Right kidney (tissue), 1 donor: ENCODE results near the gene AUP1.

Experiments used
- DNase-seq: peaks from one replicate; pipeline ENCODE4 v3.0.0-alpha.2; 2016

Gene AUP1

DNA sequence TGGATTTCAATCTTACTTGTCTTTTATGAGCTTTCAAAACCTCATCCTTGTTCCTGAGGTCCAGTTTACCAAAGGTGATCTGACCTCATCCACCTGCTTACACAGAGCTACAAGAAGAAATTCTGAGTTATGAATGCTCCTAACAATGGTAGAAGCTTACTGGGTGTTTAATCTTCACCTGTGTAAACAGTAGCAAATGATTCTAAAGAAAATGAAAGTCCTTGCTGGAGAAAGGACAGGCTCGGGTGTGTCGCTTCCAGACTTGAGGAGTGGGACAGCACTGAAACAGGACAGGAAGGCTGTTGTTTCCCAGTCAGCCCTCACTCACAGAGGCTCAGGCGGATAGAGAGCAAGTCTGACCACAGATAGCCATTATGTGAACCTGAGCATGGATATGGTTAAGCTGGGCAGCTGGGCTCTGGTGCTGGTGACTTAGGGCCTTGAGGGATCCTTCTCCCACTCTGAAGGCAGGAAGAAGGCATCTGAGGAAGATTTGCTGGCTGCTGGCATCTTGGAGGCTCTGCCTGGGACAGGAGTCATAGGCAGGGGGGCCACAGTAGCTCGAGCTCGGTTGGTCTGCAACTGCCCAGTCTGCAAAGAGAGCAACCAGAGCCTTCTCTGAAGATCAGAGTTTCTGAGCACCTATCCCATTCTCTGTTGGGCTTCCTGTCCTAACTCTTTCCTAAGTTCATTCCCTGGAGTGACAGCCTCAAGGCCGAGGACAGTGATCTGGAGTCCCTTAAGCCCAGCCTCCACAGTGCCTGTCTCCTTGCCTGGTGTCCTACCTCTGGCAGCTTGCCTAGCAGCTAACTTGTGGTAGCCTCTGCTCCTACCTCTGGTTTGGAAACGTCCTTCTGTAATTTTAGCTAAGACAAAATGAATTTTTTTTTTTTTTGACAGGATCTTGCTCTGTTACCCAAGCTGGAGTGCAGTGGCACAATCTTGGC, 29.1 kb upstream of the AUP1 start:
- DNase-seq: no peak

DNA sequence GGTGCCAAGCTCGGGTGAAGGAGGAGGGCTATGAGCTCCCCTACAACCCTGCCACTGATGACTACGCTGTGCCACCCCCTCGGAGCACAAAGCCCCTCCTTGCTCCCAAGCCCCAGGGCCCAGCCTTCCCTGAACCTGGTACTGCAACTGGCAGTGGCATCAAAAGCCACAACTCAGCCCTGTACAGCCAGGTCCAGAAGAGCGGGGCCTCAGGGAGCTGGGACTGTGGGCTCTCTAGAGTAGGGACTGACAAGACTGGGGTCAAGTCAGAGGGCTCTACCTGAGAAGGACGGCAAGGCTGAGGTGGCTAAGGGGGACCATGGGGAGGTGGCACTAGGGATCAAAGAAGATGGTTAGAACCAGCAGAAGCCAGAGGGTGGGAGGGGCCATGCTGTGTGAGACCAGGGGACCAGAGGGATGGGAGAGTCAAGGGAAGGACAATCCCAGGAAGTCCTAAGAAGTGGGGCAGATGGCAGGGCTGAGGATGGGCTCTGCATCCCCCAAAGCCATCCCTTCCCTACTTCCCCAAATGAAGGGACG, 27.4 kb upstream of the AUP1 start:
- DNase-seq: no peak

DNA sequence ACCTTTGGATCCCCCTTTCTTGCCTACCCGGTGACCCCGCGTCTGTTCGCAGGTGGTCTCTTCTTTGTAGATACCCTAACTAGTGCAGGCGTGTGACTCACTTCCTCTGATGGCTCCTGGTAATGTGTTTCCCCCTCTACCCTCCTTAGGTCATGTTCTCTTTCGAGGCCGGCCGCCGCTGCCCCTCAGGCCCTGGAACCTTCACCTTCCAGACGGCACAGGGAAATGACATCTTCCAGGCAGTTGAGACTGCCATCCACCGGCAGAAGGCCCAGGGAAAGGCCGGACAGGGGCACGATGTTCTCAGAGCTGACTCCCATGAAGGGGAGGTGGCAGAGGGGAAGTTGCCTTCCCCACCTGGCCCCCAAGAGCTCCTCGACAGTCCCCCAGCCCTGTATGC, 26.7 kb upstream of the AUP1 start:
- no peak for DNase-seq

DNA sequence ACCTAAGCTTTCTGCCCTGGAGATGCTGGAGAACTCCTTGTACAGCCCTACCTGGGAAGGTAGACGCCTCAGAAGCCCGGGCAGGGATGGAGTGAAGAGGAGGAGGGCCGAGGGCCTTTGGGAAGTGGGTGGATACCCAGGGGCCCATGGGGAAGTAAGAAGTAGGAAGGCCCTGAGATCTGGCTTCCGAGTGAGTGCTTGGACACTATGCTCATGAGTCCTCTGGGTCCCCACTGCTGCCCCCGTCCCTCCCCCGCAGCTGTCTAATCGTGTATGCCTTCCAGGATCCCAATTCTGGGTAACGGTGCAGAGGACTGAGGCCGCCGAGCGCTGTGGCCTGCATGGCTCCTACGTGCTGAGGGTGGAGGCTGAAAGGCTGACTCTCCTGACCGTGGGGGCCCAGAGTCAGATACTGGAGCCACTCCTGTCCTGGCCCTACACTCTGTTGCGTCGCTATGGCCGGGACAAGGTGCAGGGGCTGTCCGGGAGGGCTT, 26.2 kb upstream of the AUP1 start:
- no peak for DNase-seq

GRCh38 chr2:74554820-74555531, 25.5 kb upstream of the AUP1 start:
- peak; percentile 90 for DNase-seq

DNA sequence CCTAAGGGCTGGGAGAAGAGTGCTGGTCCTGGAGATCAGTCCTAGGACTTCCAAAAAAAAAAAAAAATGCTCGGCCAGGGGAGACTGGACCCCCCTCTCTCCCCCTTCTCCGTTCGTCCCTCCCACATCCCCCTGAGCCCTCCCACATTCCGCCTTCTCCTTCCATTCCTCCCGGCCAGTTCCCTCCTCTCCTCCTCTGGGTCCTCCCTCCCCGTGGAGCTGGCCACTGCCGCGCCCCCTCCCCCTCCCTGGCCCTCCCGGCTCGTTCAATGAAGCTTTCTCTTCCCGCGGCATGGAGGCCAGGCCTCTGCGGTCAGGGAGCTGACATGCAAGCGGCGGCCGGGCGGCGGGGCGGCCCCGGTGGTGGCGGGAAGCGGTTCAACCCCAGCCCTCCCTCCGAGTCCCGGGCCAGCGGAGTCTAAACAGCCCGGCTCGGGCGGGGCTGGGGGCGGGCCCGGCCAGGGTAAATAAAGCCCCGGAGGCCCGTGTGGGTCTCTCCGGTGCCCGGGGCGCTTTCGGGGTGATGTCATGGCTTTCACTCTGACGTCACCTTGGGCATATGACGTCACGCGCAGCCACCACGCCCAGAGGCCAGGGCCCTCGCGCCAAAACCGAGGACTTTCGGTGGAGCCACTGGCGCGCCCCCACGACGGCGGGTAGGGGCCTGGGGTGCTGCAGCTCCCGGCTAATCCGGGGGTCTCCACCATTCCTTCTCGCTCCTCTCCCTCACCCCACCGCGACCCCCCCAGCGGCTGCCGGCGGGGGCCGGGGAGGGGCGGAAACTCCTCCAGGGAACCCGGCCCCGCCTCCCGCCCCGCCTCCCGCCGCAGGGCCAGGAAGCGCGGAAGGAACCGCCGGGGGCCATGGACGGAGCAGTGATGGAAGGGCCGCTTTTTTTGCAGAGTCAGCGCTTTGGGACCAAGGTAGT, 24.6 kb upstream of the AUP1 start, which contains the start of the genes DOK1 and LOXL3:
Gene DOK1 (plus strand): TSS at position 829 of the 928 bp plus-strand sequence. CDS start 35 bp downstream, at position 864.
Gene LOXL3 (minus strand): TSS at position 51 of the 928 bp plus-strand sequence. CDS start 1,308 bp downstream, outside the sequence.
- peak; percentile 94 for DNase-seq

DNA sequence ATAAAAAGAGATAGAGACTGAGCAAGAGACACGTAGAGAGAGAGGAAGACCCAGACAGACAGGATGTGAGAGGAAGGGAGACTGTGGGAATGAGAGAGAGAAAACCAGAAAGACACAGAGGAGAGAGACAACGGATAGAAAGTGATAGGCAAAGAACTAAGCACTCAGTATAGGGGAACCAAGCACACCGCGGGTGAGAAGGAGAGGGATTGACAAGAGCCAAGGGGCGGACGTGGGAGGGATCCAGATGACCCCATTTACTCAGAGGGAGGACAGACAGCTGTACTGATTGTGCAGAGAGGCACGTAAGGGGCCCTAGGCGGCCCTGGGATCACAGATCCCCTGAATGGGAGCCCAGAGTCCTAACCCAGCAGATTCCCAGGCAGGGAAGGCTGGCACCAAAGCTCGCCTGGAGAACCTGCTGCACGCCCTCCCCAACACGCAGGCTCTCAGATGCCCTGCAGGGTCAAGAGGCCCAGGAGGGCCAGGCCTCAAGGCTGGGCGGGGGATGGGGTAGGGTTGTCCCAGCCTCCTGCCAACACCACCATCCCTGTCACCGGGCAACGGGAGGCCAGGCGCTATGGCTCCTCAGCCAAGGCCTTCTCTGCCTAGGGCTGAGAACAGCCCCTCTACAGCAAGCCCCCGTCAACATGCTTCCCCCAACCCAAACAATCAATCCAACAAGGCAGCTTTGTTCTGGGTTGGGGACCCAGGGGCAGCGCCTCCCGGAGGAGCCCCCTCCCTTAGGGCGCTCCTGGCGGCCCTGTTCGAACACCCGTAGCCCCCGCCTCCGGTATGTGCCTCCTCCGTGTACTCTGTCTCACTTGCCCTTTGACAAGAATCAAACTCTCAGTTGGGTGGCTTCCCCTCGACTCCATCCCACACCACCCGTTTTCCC, 23.7 kb upstream of the AUP1 start:
- peak; percentile 69 for DNase-seq

- no peak for DNase-seq
Observed at GRCh38 chr2:74551942-74552913, 22.7 kb upstream of the AUP1 start.

DNA sequence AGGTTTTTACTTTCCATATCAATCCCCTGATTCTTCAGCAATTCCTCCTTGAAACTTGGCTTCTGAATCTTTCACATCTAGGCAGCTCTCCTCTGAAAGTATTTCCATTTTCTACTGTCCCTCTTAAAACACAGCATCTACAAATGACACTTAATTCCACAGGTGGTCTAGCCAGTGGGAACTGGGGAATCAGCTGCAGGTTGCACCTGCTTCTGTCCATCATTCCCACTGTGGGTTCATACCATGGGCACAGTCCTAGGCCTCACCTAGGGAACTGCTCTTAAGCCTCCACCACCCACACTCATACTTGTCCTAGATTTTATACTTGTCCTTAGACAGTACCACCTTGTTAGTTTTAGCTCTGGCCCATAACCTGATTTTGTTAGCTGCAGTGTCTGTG, 22.0 kb upstream of the AUP1 start:
- DNase-seq: no peak

DNA sequence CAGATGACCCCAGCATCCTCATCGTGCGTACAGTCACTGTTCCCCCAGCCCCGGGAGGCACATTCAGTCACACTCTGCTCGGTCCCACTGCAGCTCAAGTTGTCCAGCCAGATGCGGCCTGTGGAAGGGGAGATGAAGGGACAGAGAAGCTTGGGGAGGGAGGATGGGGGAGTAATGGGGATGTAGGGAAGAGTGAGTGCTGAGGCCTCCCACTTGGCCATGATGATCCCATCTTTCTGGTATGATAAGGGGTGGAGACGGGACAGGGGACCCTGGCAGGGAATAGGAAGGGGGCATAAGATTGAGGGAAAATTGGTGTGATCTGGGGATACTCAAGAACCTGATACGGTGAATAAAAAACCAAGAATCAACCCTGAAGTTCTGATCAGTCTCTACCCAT, 20.7 kb upstream of the AUP1 start:
- no peak for DNase-seq

DNA sequence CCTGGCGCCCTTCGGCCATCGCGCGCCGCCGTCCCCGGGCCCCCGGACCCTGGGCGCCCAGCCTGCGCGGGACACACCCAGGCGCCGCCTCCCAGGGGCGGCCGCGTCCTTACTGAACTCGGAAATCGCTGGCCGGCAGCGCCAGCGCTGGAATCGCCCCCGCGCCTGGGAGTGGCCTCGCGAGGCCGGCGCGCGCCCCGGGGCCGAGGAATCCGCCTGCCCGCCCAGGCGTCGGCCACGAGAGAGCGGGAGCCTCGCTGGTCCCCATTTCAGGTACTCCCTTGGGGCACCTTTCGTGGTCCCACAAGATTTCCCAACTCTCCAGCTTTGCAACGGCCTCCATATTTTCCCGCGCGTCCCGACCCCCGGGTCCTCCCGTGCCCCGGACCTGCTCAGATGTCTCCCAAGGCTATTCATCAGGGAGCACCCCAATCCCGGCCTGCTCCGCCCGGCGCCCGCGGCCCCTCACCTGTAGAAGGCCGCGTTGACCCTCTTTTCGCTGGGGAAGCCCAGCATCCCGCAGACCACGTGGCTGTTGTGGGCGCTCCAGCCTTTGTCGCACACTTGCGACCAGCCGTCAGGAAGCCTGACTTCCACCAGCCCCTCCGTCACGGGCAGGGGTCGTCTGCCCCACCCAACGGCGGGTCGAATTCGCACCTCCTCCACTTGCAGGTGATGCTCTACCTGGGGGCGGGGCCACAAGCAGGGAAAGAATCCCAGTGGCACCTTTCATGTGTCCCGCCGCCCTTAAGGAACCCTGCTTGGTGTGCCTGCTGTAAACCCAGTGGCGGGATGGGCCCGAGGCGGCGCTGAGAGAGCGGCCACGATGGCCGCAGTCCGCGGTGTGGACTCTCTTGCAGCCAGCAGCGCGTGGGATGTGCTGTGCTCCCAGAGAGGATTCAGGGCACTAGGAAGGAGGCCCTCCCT, 19.7 kb upstream of the AUP1 start:
- peak; percentile 79 for DNase-seq

- no peak for DNase-seq
Observed at GRCh38 chr2:74548285-74548899, 18.9 kb upstream of the AUP1 start.

DNA sequence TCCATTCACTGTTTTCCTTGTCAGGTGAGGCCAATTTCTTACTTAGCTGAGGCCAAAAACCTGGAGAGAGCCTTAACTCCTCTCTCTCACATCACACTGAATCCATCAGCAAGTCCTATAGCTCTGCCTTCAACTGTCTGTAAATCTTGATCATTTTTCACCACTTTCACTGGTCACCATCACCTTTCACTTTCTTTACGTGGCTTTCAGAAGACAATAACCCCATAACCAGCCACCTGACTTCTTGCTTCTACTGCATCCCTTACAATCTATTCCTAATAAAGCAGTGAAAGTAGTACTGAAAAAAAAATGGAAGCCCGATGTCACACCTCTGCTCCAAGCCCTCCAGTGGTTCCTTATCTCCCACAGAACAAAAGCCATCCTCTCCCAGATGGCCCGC, 16.5 kb upstream of the AUP1 start:
- DNase-seq: no peak

DNA sequence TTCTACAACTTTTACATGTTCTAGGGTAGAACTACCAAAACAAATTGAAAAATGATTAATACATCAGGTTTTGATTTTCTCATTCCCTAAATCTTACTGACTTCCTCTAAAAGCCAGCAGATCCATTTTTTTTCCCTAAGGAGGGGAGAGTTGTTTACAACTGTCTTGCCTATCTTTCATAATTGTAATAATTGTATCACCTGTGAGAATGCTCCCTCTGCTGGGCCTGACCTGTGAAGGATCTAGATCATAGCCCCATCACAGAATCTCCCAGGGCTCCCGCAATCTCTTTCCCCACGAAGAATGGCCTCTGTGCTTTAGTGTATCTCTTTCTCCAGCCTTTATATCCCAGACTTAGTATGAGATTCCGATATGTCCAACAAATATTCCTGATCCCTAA, 15.1 kb upstream of the AUP1 start:
- DNase-seq: no peak

DNA sequence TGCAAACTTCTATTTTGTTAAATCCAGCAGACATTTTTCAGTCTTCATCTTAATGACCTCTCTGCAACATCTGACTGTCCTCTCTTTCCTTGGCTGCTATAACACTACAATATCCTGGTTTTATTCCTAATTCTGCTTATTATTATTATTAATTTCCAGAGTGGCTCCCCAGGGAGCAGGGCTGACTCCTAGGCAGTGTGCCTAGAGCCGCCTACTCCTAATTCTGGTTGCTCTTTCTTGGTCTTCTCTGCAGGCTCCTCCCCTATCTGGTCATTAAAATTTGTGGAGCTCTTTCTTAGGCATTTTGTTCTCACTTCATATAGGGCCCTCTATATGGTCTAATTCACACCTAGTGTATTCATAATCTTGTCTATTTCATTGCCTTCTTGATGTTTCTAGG, 13.5 kb upstream of the AUP1 start:
- DNase-seq: no peak

- DNase-seq: no peak
Observed at GRCh38 chr2:74540291-74540690, 10.8 kb upstream of the AUP1 start.

DNA sequence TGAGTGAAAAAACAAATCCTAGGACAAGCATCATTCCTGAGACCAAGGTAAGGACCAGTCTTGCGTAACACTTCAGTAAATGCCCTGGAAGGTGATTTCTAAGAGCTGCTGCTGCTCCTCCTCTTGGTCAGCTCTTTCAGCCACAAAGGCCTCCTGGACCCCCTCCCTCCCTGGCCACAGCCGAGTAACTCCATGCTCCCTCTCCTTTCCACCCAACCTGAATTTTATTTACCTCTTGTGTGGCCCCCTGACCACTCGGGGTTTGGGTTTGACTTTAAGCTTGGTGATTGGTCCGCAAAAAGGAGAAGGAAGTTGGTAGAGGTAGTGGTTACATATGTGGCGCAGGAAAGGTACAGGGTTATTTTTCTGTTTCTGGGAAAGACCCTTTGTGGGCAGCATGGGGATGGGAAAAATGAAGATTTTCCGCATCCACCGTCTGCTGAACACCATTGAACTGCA, 9.4 kb upstream of the AUP1 start:
- no peak for DNase-seq

DNA sequence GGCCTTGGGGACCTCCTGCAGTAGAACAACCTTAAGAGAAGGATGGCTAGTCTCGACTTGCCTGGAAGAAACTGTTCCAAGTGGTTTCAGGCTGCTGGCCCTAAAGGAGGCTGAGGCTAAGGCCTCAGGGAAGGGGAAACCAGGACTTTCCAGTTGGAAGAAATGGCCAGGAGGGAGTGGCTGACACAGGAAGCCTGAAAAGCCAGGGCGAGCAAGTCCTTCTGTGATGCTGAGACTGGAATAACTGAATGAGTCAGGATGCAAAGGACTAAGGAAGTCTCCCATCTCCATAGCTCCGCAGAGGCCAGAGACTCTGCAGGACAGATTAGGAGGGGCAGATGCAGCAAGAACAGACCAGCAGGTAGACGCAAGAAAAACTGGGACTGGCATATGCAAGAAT, 7.6 kb upstream of the AUP1 start:
- no peak for DNase-seq
